GM12878 (cell line): ENCODE measurements around the gene GNPNAT1.

Source experiments
- CBFB ChIP-seq: IDR thresholded peaks from 2 replicates; pipeline ENCODE4 v1.6.1; 2016; ENCODE audit warnings: antibody characterized with exemption, low read depth
- CHD1 ChIP-seq: IDR thresholded peaks from 2 replicates; pipeline ENCODE4 v1.6.1; 2012; ENCODE audit warnings: low read depth, low read length, improper control_type of control experiment
- CTCF ChIP-seq, 3 experiments: IDR thresholded peaks in 2 of 3; conservative IDR thresholded peaks in 1 of 3; 2 replicates each; pipeline ENCODE4 v1.5.1; 2011; ENCODE audit warnings: low read depth in 3 of 3, low read length in 3 of 3, mild to moderate bottlenecking in 3 of 3, control low read depth in 2 of 3, moderate library complexity in 2 of 3, inconsistent platforms in 1 of 3, mixed read lengths in 1 of 3; ENCODE audit not compliant: control insufficient read depth in 2 of 3, insufficient read depth in 1 of 3; ENCODE audit errors: extremely low read depth in 1 of 3
- JUND ChIP-seq: IDR thresholded peaks from 2 replicates; pipeline ENCODE4 v1.6.1; 2012; ENCODE audit warnings: low read depth, mild to moderate bottlenecking, low read length, improper control_type of control experiment, moderate library complexity
- NRF1 ChIP-seq: conservative IDR thresholded peaks from 2 replicates; pipeline ENCODE4 v1.6.1; 2011; ENCODE audit warnings: mild to moderate bottlenecking, low read depth, low read length, improper control_type of control experiment
- POLR2A ChIP-seq: IDR thresholded peaks from 2 replicates; pipeline ENCODE4 v1.6.1; 2011; ENCODE audit warnings: low read depth, mild to moderate bottlenecking, low read length
- SPI1 ChIP-seq: IDR thresholded peaks from 2 replicates; pipeline ENCODE4 v1.6.1; 2011; ENCODE audit warnings: low read depth, mild to moderate bottlenecking, low read length, moderate library complexity, borderline replicate concordance; ENCODE audit not compliant: insufficient read depth
- TCF7 ChIP-seq: IDR thresholded peaks from 2 replicates; pipeline ENCODE4 v1.6.1; 2014; ENCODE audit warnings: antibody characterized with exemption, borderline replicate concordance
- YY1 ChIP-seq: IDR thresholded peaks from 2 replicates; pipeline ENCODE4 v1.6.1; 2011; ENCODE audit warnings: low read depth, mild to moderate bottlenecking, low read length
- ZZZ3 ChIP-seq: IDR thresholded peaks from 2 replicates; pipeline ENCODE4 v1.6.1; 2011; ENCODE audit warnings: low read depth; ENCODE audit not compliant: control insufficient read depth, insufficient read length

- TF ChIP-seq JUND = no peak
- TF ChIP-seq POLR2A = no peak
- no peak for TF ChIP-seq CTCF (IDR thresholded peaks at IDR 0.05 in 2 of 3, conservative IDR thresholded peaks at IDR 0.05 in 1 of 3; ENCODE audit: control insufficient read depth in 2 of 3, extremely low read depth in 1 of 3, insufficient read depth in 1 of 3, low read depth in 3 of 3, low read length in 3 of 3)
- no peak for TF ChIP-seq TCF7
- TF ChIP-seq NRF1 = no peak
- TF ChIP-seq CBFB = no peak
- TF ChIP-seq ZZZ3 = no peak
- no peak for TF ChIP-seq YY1
- no peak for TF ChIP-seq CHD1
- no peak for TF ChIP-seq SPI1
These were observed 14.7 kb upstream of the GNPNAT1 start for GRCh38 chr14:52806115-52806514.
